ENCODE data around the gene KDM4C. TPM values are rescaled to one million over a fixed set of nuclear protein-coding genes. Genes with fewer than 3 reads are reported as not detected.
A peak's percentile ranks its signal among the peaks of the same experiment; 100 is the strongest.

The KDM4C gene
- total RNA-seq, 1 experiment from 2014 or later = 7.1 TPM

DNA sequence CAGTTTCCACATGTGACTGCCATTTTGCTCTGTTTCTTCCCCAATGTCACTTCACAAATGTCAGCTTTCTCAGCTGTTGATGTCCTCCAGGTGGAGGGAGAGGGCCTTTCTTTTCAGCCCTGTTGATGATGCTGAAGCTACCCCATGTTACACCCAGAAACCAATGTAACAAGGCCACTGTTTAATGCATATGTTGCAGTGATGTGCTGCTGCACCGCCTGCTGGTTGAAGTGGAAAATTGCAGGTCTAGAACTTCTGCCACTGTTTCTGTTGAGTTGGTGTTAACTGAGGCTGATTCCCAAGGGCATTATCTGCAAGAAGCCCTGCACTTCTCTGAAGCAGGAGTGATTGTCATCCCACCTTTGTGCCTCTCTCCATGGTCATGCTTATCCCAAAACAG, 428.4 kb downstream of the KDM4C start:
- BruUV-seq (replicated peaks) = no TSS peak
- TF ChIP-seq, protein P1, sequence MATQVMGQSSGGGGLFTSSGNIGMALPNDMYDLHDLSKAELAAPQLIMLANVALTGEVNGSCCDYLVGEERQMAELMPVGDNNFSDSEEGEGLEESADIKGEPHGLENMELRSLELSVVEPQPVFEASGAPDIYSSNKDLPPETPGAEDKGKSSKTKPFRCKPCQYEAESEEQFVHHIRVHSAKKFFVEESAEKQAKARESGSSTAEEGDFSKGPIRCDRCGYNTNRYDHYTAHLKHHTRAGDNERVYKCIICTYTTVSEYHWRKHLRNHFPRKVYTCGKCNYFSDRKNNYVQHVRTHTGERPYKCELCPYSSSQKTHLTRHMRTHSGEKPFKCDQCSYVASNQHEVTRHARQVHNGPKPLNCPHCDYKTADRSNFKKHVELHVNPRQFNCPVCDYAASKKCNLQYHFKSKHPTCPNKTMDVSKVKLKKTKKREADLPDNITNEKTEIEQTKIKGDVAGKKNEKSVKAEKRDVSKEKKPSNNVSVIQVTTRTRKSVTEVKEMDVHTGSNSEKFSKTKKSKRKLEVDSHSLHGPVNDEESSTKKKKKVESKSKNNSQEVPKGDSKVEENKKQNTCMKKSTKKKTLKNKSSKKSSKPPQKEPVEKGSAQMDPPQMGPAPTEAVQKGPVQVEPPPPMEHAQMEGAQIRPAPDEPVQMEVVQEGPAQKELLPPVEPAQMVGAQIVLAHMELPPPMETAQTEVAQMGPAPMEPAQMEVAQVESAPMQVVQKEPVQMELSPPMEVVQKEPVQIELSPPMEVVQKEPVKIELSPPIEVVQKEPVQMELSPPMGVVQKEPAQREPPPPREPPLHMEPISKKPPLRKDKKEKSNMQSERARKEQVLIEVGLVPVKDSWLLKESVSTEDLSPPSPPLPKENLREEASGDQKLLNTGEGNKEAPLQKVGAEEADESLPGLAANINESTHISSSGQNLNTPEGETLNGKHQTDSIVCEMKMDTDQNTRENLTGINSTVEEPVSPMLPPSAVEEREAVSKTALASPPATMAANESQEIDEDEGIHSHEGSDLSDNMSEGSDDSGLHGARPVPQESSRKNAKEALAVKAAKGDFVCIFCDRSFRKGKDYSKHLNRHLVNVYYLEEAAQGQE (IDR thresholded peaks at IDR 0.05; ENCODE audit: insufficient read depth in 1 of 2, low read depth in 2 of 2, low read length in 1 of 2) = no peak
- TF ChIP-seq TCF7L2 (IDR thresholded peaks at IDR 0.05; ENCODE audit: low read depth, low read length) = no peak
- TF ChIP-seq, protein P2, sequence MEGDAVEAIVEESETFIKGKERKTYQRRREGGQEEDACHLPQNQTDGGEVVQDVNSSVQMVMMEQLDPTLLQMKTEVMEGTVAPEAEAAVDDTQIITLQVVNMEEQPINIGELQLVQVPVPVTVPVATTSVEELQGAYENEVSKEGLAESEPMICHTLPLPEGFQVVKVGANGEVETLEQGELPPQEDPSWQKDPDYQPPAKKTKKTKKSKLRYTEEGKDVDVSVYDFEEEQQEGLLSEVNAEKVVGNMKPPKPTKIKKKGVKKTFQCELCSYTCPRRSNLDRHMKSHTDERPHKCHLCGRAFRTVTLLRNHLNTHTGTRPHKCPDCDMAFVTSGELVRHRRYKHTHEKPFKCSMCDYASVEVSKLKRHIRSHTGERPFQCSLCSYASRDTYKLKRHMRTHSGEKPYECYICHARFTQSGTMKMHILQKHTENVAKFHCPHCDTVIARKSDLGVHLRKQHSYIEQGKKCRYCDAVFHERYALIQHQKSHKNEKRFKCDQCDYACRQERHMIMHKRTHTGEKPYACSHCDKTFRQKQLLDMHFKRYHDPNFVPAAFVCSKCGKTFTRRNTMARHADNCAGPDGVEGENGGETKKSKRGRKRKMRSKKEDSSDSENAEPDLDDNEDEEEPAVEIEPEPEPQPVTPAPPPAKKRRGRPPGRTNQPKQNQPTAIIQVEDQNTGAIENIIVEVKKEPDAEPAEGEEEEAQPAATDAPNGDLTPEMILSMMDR (IDR thresholded peaks at IDR 0.05) = peak; percentile 54
- ATAC-seq (no peak), DNase-seq (ENCODE audit: low read depth, low spot score) (no peak)
- POLR2A ChIA-PET = no interaction called here
- H3K36me3 ChIP-seq (ENCODE audit: control insufficient read depth, insufficient read depth, low read length) = no peaks in the 10 kb centered on the region
- H3K27ac ChIP-seq (ENCODE audit: low read length) = no peak overlapping the region
- no peak overlapping the region for H3K4me3 ChIP-seq (ENCODE audit: low read depth in 2 of 2, low read length in 2 of 2)
- CTCF ChIA-PET = no interaction called here
- no peaks in the 10 kb centered on the region for H3K4me1 ChIP-seq (ENCODE audit: control insufficient read depth, insufficient read depth, low read length)
- no peaks in the 10 kb centered on the region for H3K9me3 ChIP-seq (ENCODE audit: control insufficient read depth, insufficient read depth, low read depth, low read length)
- intact Hi-C loops (cut with micrococcal nuclease; ENCODE audit: unreplicated experiment) = no loop called here
- H3K27me3 ChIP-seq (ENCODE audit: control insufficient read depth, insufficient read depth, low read length) = no peaks in the 10 kb centered on the region
- in situ Hi-C loops (cut with HindIII; ENCODE audit: low pct_unique_long_range_greater_than_20kb, low sequenced_read_pairs) = no loop called here

DNA sequence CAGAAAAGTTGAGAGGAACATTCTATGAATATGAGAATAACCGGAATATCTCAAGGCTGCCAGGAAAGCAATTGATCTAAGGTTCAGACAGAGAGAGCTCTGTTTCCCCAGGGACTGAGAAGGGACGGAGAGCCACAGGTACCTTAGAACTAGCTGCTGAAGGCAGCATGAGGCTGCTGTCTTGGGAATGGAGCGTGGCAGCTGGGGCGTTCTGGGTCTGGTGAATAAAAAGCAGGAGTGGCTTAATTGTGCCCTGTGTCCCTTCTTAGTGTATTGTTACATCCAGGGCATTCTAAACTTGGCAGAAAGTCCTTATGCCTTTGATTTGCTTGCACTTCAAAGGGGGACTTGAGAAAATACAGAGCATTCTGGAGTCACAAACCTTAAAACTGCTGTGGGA, 434.5 kb downstream of the KDM4C start:
- no peak for DNase-seq (ENCODE audit: low read depth, low spot score)
- Histone ChIP-seq H3K36me3 (ENCODE audit: control insufficient read depth, insufficient read depth, low read length) (no peaks in the 10 kb centered on the region), H3K27ac (ENCODE audit: low read length) (no peak overlapping the region), H3K4me3 (ENCODE audit: low read depth in 2 of 2, low read length in 2 of 2) (no peak overlapping the region), H3K27me3 (ENCODE audit: control insufficient read depth, insufficient read depth, low read length) (no peaks in the 10 kb centered on the region), H3K9me3 (ENCODE audit: control insufficient read depth, insufficient read depth, low read depth, low read length) (no peaks in the 10 kb centered on the region), H3K4me1 (ENCODE audit: control insufficient read depth, insufficient read depth, low read length) (no peaks in the 10 kb centered on the region)
- ChIA-PET POLR2A (no interaction called here), CTCF (no interaction called here)
- TF ChIP-seq, protein P2 (IDR thresholded peaks at IDR 0.05) = no peak
- in situ Hi-C loops (cut with HindIII; ENCODE audit: low pct_unique_long_range_greater_than_20kb, low sequenced_read_pairs) (no loop called here), intact Hi-C loops (cut with micrococcal nuclease; ENCODE audit: unreplicated experiment) (no loop called here)
- BruUV-seq (replicated peaks) = no TSS peak
- no peak for ATAC-seq

DNA sequence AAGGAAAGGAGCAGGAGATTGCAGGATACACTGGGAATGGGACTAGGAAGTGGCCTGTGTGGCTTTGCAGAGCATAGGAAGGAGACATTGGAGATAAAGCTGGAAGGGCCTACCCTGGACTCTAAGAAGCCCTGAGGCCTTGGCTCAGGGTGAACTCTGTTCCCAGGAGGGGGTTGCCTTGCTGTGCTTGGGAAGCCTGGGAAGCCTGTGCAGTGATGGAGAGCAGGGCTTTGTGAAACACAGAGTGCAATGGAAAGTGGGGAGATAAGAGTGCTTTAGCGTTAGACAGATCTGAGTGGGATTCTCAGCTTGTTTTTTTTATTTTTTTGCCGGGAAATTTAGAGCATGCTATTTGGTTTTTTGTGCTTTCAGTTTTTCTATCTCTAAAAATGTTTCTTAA, 437.8 kb downstream of the KDM4C start:
- intact Hi-C loops (cut with micrococcal nuclease; ENCODE audit: unreplicated experiment) (no loop called here), in situ Hi-C loops (cut with HindIII; ENCODE audit: low pct_unique_long_range_greater_than_20kb, low sequenced_read_pairs) (no loop called here)
- no peaks in the 10 kb centered on the region for H3K4me1 ChIP-seq (ENCODE audit: control insufficient read depth, insufficient read depth, low read length)
- no peaks in the 10 kb centered on the region for H3K27me3 ChIP-seq (ENCODE audit: control insufficient read depth, insufficient read depth, low read length)
- POLR2A ChIA-PET = no interaction called here
- TF ChIP-seq TCF7L2 (IDR thresholded peaks at IDR 0.05; ENCODE audit: low read depth, low read length) = no peak
- TF ChIP-seq, protein P1 (IDR thresholded peaks at IDR 0.05; ENCODE audit: insufficient read depth in 1 of 2, low read depth in 2 of 2, low read length in 1 of 2) = no peak
- TF ChIP-seq SIN3A (IDR thresholded peaks at IDR 0.05; ENCODE audit: borderline replicate concordance, insufficient read depth, low read depth, low read length) = no peak
- no peak for TF ChIP-seq POLR2AphosphoS5 (IDR thresholded peaks at IDR 0.05; ENCODE audit: low read depth, low read length)
- TF ChIP-seq, protein P2 (IDR thresholded peaks at IDR 0.05) = no peak
- no peak overlapping the region for H3K4me3 ChIP-seq (ENCODE audit: low read depth in 2 of 2, low read length in 2 of 2)
- CTCF ChIA-PET = no interaction called here
- H3K36me3 ChIP-seq (ENCODE audit: control insufficient read depth, insufficient read depth, low read length) = no peaks in the 10 kb centered on the region
- BruUV-seq (replicated peaks) = no TSS peak
- H3K9me3 ChIP-seq (ENCODE audit: control insufficient read depth, insufficient read depth, low read depth, low read length) = no peaks in the 10 kb centered on the region
- no peak for ATAC-seq
- H3K27ac ChIP-seq (ENCODE audit: low read length) = no peak overlapping the region
- DNase-seq (ENCODE audit: low read depth, low spot score) = no peak
